ENCODE measurements around the gene E2F4.

DNA sequence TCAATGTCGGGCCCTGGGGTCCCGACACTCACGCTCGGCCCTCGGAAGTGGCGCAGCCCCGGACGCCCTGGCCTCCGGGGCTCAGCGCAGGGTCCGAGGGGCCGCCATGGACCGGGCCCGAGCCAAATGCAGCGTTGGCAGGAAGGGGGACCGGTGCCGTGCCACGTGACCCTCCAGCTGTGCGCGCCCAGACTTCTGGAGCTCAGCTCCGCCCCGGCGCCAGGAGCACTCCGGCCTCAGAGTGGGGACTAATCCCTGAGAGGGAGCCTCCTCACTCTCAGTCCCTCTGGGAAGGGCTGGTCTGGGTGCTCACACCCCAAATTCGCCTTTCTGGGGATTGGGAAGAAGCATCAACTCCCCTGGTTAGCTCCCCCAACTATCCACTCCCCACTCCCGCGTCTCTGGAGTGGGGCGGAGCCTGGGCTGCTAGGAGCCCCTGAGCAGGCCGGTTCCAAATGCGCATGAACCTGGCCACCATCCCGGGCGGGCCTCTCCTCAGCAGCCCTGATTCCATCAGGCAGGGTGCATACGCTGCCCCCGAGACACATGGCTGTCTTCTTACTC, 41.0 kb upstream of the E2F4 start, which contains the start of gene B3GNT9:
- TF ChIP-seq, protein P1, sequence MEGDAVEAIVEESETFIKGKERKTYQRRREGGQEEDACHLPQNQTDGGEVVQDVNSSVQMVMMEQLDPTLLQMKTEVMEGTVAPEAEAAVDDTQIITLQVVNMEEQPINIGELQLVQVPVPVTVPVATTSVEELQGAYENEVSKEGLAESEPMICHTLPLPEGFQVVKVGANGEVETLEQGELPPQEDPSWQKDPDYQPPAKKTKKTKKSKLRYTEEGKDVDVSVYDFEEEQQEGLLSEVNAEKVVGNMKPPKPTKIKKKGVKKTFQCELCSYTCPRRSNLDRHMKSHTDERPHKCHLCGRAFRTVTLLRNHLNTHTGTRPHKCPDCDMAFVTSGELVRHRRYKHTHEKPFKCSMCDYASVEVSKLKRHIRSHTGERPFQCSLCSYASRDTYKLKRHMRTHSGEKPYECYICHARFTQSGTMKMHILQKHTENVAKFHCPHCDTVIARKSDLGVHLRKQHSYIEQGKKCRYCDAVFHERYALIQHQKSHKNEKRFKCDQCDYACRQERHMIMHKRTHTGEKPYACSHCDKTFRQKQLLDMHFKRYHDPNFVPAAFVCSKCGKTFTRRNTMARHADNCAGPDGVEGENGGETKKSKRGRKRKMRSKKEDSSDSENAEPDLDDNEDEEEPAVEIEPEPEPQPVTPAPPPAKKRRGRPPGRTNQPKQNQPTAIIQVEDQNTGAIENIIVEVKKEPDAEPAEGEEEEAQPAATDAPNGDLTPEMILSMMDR (conservative IDR thresholded peaks at IDR 0.05; ENCODE audit: low read depth, low read length) = no peak
- no peak for TF ChIP-seq EZH2 (IDR thresholded peaks at IDR 0.05; ENCODE audit: borderline replicate concordance, low read depth, low read length, poor library complexity, severe bottlenecking)

Data from A673 (cell line).